K562 (cell line): Measurements from ENCODE around the gene PPP2R2B. TPM values are rescaled to one million over a fixed set of nuclear protein-coding genes. Genes with fewer than 3 reads are reported as not detected.

Source experiments
- ATAC-seq: fragments of 200-7000 bp; cut with Tn5 transposase; 3 replicates; pipeline ENCODE4 v1.9.1; 2020; ENCODE audit warnings: moderate library complexity
- BruUV-seq: library from RNA; stranded (reverse); fragments of 400-500 nt; replicated peaks from 2 replicates; lab custom pipeline; 2021; lab: Mats Ljungman, UMichigan
- CTCF ChIA-PET: fragments of 300-600 bp; formaldehyde crosslinking; extraction: SDS; loops from one replicate; lab custom pipeline; 2021; ENCODE audit warnings: low intra/inter-chr PET ratio; lab: Yijun Ruan, JAX
- POLR2A ChIA-PET: fragments of 300-600, 350-650 bp; sonication (Branson Sonifier 250); formaldehyde crosslinking; extraction: SDS; loops from one replicate; lab custom pipeline; 2021; ENCODE audit warnings: antibody characterized with exemption, inconsistent platforms; lab: Yijun Ruan, JAX
- DNase-seq, 4 experiments: peaks; one replicate each; pipeline versions ENCODE4 v3.0.0 to v3.0.0-alpha.2; 2011 to 2018; ENCODE audit warnings: low spot score in 3 of 4, mixed read lengths in 3 of 4; ENCODE audit errors: extremely low read depth in 1 of 4
- FAIRE-seq: peaks from 2 replicates; lab custom pipeline; 2011; peaks lifted over from hg19 to GRCh38; lab: Jason Lieb, UNC
- H2AFZ ChIP-seq: 2 replicates; pipeline ENCODE4 v1.6.0; 2011; ENCODE audit warnings: low read depth, low read length, control low read depth, inconsistent platforms
- H3K27ac ChIP-seq: fragments of 200-600 bp; 3 replicates; pipeline ENCODE4 v1.8.0; 2011; ENCODE audit warnings: low read depth, mild to moderate bottlenecking, control low read depth, inconsistent platforms, low read length, moderate library complexity, mixed read lengths; ENCODE audit errors: extremely low read depth
- H3K27me3 ChIP-seq, 2 experiments: fragments of 300-600 bp in 1 of 2; 2 replicates in 1 of 2; 3 replicates in 1 of 2; pipeline versions ENCODE4 v1.6.0 to v1.8.0; 2011; ENCODE audit warnings: inconsistent platforms in 2 of 2, low read length in 2 of 2, mild to moderate bottlenecking in 1 of 2, mixed read lengths in 1 of 2, moderate library complexity in 1 of 2; ENCODE audit not compliant: control insufficient read depth in 2 of 2, insufficient read depth in 2 of 2
- H3K36me3 ChIP-seq: fragments of 300-600 bp; 3 replicates; pipeline ENCODE4 v1.8.0; 2011; ENCODE audit warnings: mild to moderate bottlenecking, low read length, inconsistent platforms; ENCODE audit not compliant: control insufficient read depth, insufficient read depth
- H3K4me1 ChIP-seq, 2 experiments: fragments of 200-600 bp in 1 of 2; replicated peaks in 1 of 2; 2 replicates in 1 of 2; 3 replicates in 1 of 2; pipeline versions ENCODE4 v1.5.1 to v1.8.0; 2011; ENCODE audit warnings: inconsistent platforms in 2 of 2, low read length in 2 of 2, mild to moderate bottlenecking in 1 of 2, mixed read lengths in 1 of 2, moderate library complexity in 1 of 2; ENCODE audit not compliant: control insufficient read depth in 2 of 2, insufficient read depth in 2 of 2
- H3K4me2 ChIP-seq: 2 replicates; pipeline ENCODE4 v1.6.1; 2011; ENCODE audit warnings: low read length, control low read depth, inconsistent platforms, mixed read lengths; ENCODE audit not compliant: insufficient read depth
- H3K4me3 ChIP-seq: fragments of 200-600 bp; sonication (generic), shearing (Covaris generic); 2 replicates; pipeline ENCODE4 v1.5.1; 2016; ENCODE audit warnings: control low read depth, inconsistent platforms
- H3K79me2 ChIP-seq: fragments of 200-600 bp; 3 replicates; pipeline ENCODE4 v1.8.0; 2011; ENCODE audit warnings: low read length, inconsistent platforms; ENCODE audit not compliant: control insufficient read depth, insufficient read depth
- H3K9ac ChIP-seq, 2 experiments: 2 replicates each; pipeline versions ENCODE4 v1.6.0 to v1.6.1; 2011; ENCODE audit warnings: low read depth in 2 of 2, low read length in 2 of 2, control low read depth in 1 of 2, inconsistent platforms in 1 of 2, mild to moderate bottlenecking in 1 of 2, mixed read lengths in 1 of 2; ENCODE audit not compliant: insufficient read depth in 1 of 2
- H3K9me1 ChIP-seq: one replicate; pipeline ENCODE4 v1.6.0; 2011; ENCODE audit warnings: inconsistent platforms, mild to moderate bottlenecking, low read length, moderate library complexity; ENCODE audit not compliant: control insufficient read depth, insufficient read depth
- H3K9me3 ChIP-seq: replicated peaks from 2 replicates; pipeline ENCODE4 v1.5.1; 2011; ENCODE audit warnings: low read depth, low read length, inconsistent platforms; ENCODE audit not compliant: control insufficient read depth, insufficient read depth
- H4K20me1 ChIP-seq: replicated peaks from 2 replicates; pipeline ENCODE4 v1.6.1; 2011; ENCODE audit warnings: low read length, inconsistent platforms, mixed read lengths; ENCODE audit not compliant: control insufficient read depth, insufficient read depth
- CBX2 ChIP-seq: fragments of 200-600 bp; sonication (generic); IDR thresholded peaks from one replicate; pipeline ENCODE4 v1.6.1; 2012; ENCODE audit warnings: mild to moderate bottlenecking, low read length, inconsistent platforms; ENCODE audit not compliant: insufficient read depth, poor library complexity, severe bottlenecking
- FOXP1 ChIP-seq: sonication (generic); formaldehyde crosslinking; IDR thresholded peaks from 2 replicates; pipeline ENCODE4 v1.8.0; 2022; ENCODE audit warnings: mild to moderate bottlenecking, missing genetic modification reagents
- HINFP ChIP-seq: fragments of 450-650 bp; conservative IDR thresholded peaks from 2 replicates; pipeline ENCODE4 v1.6.1; 2016; ENCODE audit warnings: missing genetic modification characterization, low read depth, mild to moderate bottlenecking, control low read depth, missing compliant biosample characterization
- LEF1 ChIP-seq: fragments of 450-650 bp; IDR thresholded peaks from 2 replicates; pipeline ENCODE4 v1.6.1; 2016; ENCODE audit warnings: mild to moderate bottlenecking
- MAZ ChIP-seq, 2 experiments: fragments of 450-650 bp in 1 of 2; sonication (generic) in 1 of 2; formaldehyde crosslinking; IDR thresholded peaks in 1 of 2; conservative IDR thresholded peaks in 1 of 2; 2 replicates each; pipeline versions ENCODE4 v1.4.0 to v1.5.0; 2020; ENCODE audit warnings: mild to moderate bottlenecking in 1 of 2, missing genetic modification reagents in 1 of 2
- MCM3 ChIP-seq: fragments of 450-650 bp; IDR thresholded peaks from 2 replicates; pipeline ENCODE4 v1.6.1; 2016
- MED1 ChIP-seq: sonication (generic); formaldehyde crosslinking; IDR thresholded peaks from 2 replicates; pipeline ENCODE4 v1.8.1; 2023; ENCODE audit warnings: missing genetic modification reagents, borderline replicate concordance
- NR1H2 ChIP-seq: sonication (generic); formaldehyde crosslinking; IDR thresholded peaks from 2 replicates; pipeline ENCODE4 v1.4.0; 2020; ENCODE audit warnings: mild to moderate bottlenecking, missing genetic modification reagents
- SLC30A9 ChIP-seq: fragments of 250-450 bp; sonication (Bioruptor Pico); IDR thresholded peaks from 2 replicates; pipeline ENCODE4 v1.8.0; 2022; ENCODE audit warnings: mild to moderate bottlenecking, moderate library complexity
- STAG1 ChIP-seq: sonication (generic); formaldehyde crosslinking; IDR thresholded peaks from 2 replicates; pipeline ENCODE4 v1.5.0; 2020; ENCODE audit warnings: missing genetic modification reagents, borderline replicate concordance
- TEAD2 ChIP-seq: fragments of 450-650 bp; IDR thresholded peaks from 2 replicates; pipeline ENCODE4 v1.6.1; 2016; ENCODE audit warnings: missing genetic modification characterization, control low read depth, missing compliant biosample characterization
- U2AF2 ChIP-seq: fragments of 200-400 bp; formaldehyde crosslinking; optimal IDR thresholded peaks from 2 replicates; pipeline ENCODE3; 2017; ENCODE audit warnings: low read depth, mild to moderate bottlenecking, low read length
- ZNF830 ChIP-seq: fragments of 250-450 bp; sonication (Bioruptor Pico); IDR thresholded peaks from 2 replicates; pipeline ENCODE4 v1.5.0; 2021; ENCODE audit warnings: mild to moderate bottlenecking
- WGBS: fragments of 100-300 bp; shearing (Covaris generic); methylation state at CpG from one replicate; pipeline ENCODE4 v1.1.6; 2016; ENCODE audit warnings: low coverage, mixed read lengths; ENCODE audit not compliant: insufficient coverage; ENCODE audit errors: missing lambda C conversion rate; 5-methylcytosine and 5-hydroxymethylcytosine counted together
- in situ Hi-C: fragments of 300-500 bp; cut with MboI; formaldehyde crosslinking; loops from 4 replicates; pipeline ENCODE4 v1.15.0; 2018; ENCODE audit warnings: inconsistent platforms, mixed read lengths
- intact Hi-C: fragments of 100-400 bp; cut with micrococcal nuclease; formaldehyde crosslinking; loops from 2 replicates; pipeline ENCODE4 v1.14.2; 2022
- polyA plus RNA-seq, 8 experiments: library from polyadenylated mRNA; depleted of rRNA in 4 of 8; stranded (reverse) in 5 of 8; unstranded in 3 of 8; fragments of >200 nt; fragmentation: Nextera tagmentation in 2 of 8; fragmentation: Illumina TruSeq in 1 of 8; extraction: Ambion mirVana in 2 of 8; extraction: Trizol in 1 of 8; gene quantifications; 2 replicates each; pipeline versions ENCODE4 v1.2.1 to v1.2.3, GENCODE V29; 2011 to 2014; ENCODE audit warnings: inconsistent platforms in 1 of 8, missing spikeins in 1 of 8
- total RNA-seq, 7 experiments: library from RNA; depleted of rRNA in 6 of 7; stranded (reverse); fragments of >200 nt in 6 of 7; fragmentation: Illumina TruSeq in 2 of 7; extraction: Trizol in 2 of 7; gene quantifications; 2 replicates each; pipeline versions ENCODE4 v1.2.1 to v1.2.3, GENCODE V29; 2011 to 2021; ENCODE audit warnings: low replicate concordance in 1 of 7
- TF ChIP-seq, protein P1 (sequence below), 2 experiments: IDR thresholded peaks; 2 replicates each; pipeline ENCODE4 v1.6.1; 2011; ENCODE audit warnings: borderline replicate concordance in 1 of 2, control low read depth in 1 of 2, low read depth in 1 of 2, low read length in 1 of 2, mild to moderate bottlenecking in 1 of 2, mixed read lengths in 1 of 2, moderate library complexity in 1 of 2; ENCODE audit not compliant: insufficient read depth in 1 of 2, insufficient read length in 1 of 2, poor library complexity in 1 of 2, severe bottlenecking in 1 of 2; ENCODE audit errors: extremely low read depth in 1 of 2

The PPP2R2B gene
- total and polyA plus RNA-seq, 9 of the 15 experiments (the other 6 are each of a cell fraction or from before 2014, with no cell fraction given): not detected

- Histone ChIP-seq H3K36me3 (no peaks in the 10 kb centered on the region), H3K4me3 (no peak overlapping the region), H3K79me2 (no peaks in the 10 kb centered on the region), H3K9me3 (no peaks in the 10 kb centered on the region), H2AFZ (no peak overlapping the region), H3K4me2 (no peak overlapping the region), H3K27me3 (no peaks in the 10 kb centered on the region), H3K9me1 (no peaks in the 10 kb centered on the region), H3K27ac (no peak overlapping the region), H3K4me1 (no peaks in the 10 kb centered on the region), H4K20me1 (no peaks in the 10 kb centered on the region), H3K9ac (no peak overlapping the region)
- intact Hi-C loops (no loop called here), in situ Hi-C loops (no loop called here)
- no TSS peak for BruUV-seq
- ChIA-PET CTCF (no interaction called here), POLR2A (interaction anchor here (0.7 kb wide), 1 partner anchor 64 kb away, joined by 4 read pairs; no protein-coding TSS in a partner anchor)
- DNase-seq (no peak), FAIRE-seq (no peak), ATAC-seq (no peak)
- 0% methylated on average over 2 of the region's 2 CpGs for WGBS
- no peak for TF ChIP-seq MAZ (CRISPR knock-in tag; conservative IDR thresholded peaks at IDR 0.05 in 1 of 2, IDR thresholded peaks at IDR 0.05 in 1 of 2)
- TF ChIP-seq LEF1: no peak
- TF ChIP-seq NR1H2: no peak
Measured at GRCh38 chr5:146770546-146770945, 108.0 kb downstream of the PPP2R2B start.

DNA sequence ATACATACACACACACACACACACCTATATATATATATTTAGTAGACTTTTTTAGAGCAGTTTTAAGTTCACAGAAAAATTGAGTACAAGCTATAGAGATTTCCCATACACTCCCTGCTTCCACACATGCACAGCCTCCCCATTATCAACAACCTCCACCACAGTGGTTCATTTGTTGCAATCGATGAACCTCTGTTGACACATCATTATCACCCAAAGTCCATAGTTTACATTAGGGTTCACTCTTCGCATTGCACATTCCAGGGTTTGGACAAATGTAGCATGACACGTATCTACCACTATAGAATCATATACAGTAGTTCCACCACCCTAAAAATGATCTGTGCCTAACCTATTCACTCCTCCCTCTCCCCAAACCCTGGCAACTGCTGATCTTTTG is 111.0 kb downstream of the PPP2R2B start:
- ChIA-PET CTCF (no interaction called here), POLR2A (no interaction called here)
- Histone ChIP-seq H3K4me1 (no peaks in the 10 kb centered on the region), H3K36me3 (no peaks in the 10 kb centered on the region), H4K20me1 (no peaks in the 10 kb centered on the region), H3K27ac (no peak overlapping the region), H3K4me3 (no peak overlapping the region), H3K27me3 (no peaks in the 10 kb centered on the region), H3K9ac (no peak overlapping the region), H3K4me2 (no peak overlapping the region), H2AFZ (no peak overlapping the region), H3K79me2 (no peaks in the 10 kb centered on the region), H3K9me3 (no peaks in the 10 kb centered on the region), H3K9me1 (no peaks in the 10 kb centered on the region)
- no peak for DNase-seq
- WGBS: 0% methylated on average over 3 of the region's 3 CpGs
- intact Hi-C loops: no loop called here
- FAIRE-seq: no peak
- in situ Hi-C loops: no loop called here
- BruUV-seq: no TSS peak
- TF ChIP-seq HINFP (tag) (no peak), MED1 (no peak), ZNF830 (CRISPR knock-in tag) (no peak), U2AF2 (no peak), STAG1 (CRISPR knock-in tag) (no peak), FOXP1 (CRISPR knock-in tag) (no peak), SLC30A9 (CRISPR knock-in tag) (no peak), LEF1 (no peak), MCM3 (no peak), CBX2 (no peak), TEAD2 (no peak)
- TF ChIP-seq, protein P1, sequence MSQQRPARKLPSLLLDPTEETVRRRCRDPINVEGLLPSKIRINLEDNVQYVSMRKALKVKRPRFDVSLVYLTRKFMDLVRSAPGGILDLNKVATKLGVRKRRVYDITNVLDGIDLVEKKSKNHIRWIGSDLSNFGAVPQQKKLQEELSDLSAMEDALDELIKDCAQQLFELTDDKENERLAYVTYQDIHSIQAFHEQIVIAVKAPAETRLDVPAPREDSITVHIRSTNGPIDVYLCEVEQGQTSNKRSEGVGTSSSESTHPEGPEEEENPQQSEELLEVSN (IDR thresholded peaks at IDR 0.05; ENCODE audit: borderline replicate concordance in 1 of 2, extremely low read depth in 1 of 2, insufficient read depth in 1 of 2, insufficient read length in 1 of 2, low read depth in 1 of 2, low read length in 1 of 2, poor library complexity in 1 of 2, severe bottlenecking in 1 of 2): no peak
- ATAC-seq: no peak
